Inferior parietal cortex (tissue), 1 donor: Measurements from ENCODE around the gene ITGA11.

Experiments
- DNase-seq: peaks from one replicate; pipeline ENCODE4 v3.0.0-alpha.2; 2016; ENCODE audit errors: extremely low spot score

Gene ITGA11

GRCh38 chr15:68328964-68329363 lies 103.0 kb downstream of the ITGA11 start:
- no peak for DNase-seq

- DNase-seq = no peak
Observed at GRCh38 chr15:68328443-68328842, 103.5 kb downstream of the ITGA11 start.

- DNase-seq = no peak
Observed at GRCh38 chr15:68326711-68327354, 105.1 kb downstream of the ITGA11 start.

GRCh38 chr15:68325726-68326125 lies 106.2 kb downstream of the ITGA11 start:
- DNase-seq = no peak

GRCh38 chr15:68322796-68323195 lies 109.2 kb downstream of the ITGA11 start:
- no peak for DNase-seq

- DNase-seq = no peak
Observed at GRCh38 chr15:68321229-68321628, 110.7 kb downstream of the ITGA11 start.

GRCh38 chr15:68319997-68320396 lies 112.0 kb downstream of the ITGA11 start:
- no peak for DNase-seq

- DNase-seq = no peak
Observed at GRCh38 chr15:68318931-68319909, 112.7 kb downstream of the ITGA11 start.

GRCh38 chr15:68318008-68318835 lies 113.7 kb downstream of the ITGA11 start:
- no peak for DNase-seq

GRCh38 chr15:68317281-68318007 lies 114.5 kb downstream of the ITGA11 start:
- DNase-seq = no peak

GRCh38 chr15:68316061-68316804 lies 115.7 kb downstream of the ITGA11 start:
- DNase-seq = no peak

- DNase-seq = no peak
Observed at GRCh38 chr15:68315495-68316031, 116.4 kb downstream of the ITGA11 start.

GRCh38 chr15:68315035-68315434 lies 116.9 kb downstream of the ITGA11 start:
- no peak for DNase-seq

- no peak for DNase-seq
Observed at GRCh38 chr15:68314563-68314962, 117.4 kb downstream of the ITGA11 start.

GRCh38 chr15:68313501-68314410 lies 118.2 kb downstream of the ITGA11 start:
- no peak for DNase-seq

GRCh38 chr15:68312701-68313204 lies 119.2 kb downstream of the ITGA11 start:
- DNase-seq = no peak

GRCh38 chr15:68311859-68312557 lies 120.0 kb downstream of the ITGA11 start:
- no peak for DNase-seq

GRCh38 chr15:68311464-68311835 lies 120.5 kb downstream of the ITGA11 start:
- DNase-seq = no peak
